NOMO-1 treated with dmso at 0.1 percent for 144 hours (cell line): ENCODE results near the gene USP19.
A peak's percentile ranks its signal among the peaks of the same experiment; 100 is the strongest.

ENCODE experiments used
- DNase-seq: peaks from one replicate; lab custom pipeline; 2025; ENCODE audit not compliant: unreplicated experiment; lab: John Stamatoyannopoulos, UW

The USP19 gene, protein sequence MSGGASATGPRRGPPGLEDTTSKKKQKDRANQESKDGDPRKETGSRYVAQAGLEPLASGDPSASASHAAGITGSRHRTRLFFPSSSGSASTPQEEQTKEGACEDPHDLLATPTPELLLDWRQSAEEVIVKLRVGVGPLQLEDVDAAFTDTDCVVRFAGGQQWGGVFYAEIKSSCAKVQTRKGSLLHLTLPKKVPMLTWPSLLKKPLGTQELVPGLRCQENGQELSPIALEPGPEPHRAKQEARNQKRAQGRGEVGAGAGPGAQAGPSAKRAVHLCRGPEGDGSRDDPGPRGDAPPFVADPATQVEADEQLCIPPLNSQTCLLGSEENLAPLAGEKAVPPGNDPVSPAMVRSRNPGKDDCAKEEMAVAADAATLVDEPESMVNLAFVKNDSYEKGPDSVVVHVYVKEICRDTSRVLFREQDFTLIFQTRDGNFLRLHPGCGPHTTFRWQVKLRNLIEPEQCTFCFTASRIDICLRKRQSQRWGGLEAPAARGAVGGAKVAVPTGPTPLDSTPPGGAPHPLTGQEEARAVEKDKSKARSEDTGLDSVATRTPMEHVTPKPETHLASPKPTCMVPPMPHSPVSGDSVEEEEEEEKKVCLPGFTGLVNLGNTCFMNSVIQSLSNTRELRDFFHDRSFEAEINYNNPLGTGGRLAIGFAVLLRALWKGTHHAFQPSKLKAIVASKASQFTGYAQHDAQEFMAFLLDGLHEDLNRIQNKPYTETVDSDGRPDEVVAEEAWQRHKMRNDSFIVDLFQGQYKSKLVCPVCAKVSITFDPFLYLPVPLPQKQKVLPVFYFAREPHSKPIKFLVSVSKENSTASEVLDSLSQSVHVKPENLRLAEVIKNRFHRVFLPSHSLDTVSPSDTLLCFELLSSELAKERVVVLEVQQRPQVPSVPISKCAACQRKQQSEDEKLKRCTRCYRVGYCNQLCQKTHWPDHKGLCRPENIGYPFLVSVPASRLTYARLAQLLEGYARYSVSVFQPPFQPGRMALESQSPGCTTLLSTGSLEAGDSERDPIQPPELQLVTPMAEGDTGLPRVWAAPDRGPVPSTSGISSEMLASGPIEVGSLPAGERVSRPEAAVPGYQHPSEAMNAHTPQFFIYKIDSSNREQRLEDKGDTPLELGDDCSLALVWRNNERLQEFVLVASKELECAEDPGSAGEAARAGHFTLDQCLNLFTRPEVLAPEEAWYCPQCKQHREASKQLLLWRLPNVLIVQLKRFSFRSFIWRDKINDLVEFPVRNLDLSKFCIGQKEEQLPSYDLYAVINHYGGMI (N-terminal part only)

DNA sequence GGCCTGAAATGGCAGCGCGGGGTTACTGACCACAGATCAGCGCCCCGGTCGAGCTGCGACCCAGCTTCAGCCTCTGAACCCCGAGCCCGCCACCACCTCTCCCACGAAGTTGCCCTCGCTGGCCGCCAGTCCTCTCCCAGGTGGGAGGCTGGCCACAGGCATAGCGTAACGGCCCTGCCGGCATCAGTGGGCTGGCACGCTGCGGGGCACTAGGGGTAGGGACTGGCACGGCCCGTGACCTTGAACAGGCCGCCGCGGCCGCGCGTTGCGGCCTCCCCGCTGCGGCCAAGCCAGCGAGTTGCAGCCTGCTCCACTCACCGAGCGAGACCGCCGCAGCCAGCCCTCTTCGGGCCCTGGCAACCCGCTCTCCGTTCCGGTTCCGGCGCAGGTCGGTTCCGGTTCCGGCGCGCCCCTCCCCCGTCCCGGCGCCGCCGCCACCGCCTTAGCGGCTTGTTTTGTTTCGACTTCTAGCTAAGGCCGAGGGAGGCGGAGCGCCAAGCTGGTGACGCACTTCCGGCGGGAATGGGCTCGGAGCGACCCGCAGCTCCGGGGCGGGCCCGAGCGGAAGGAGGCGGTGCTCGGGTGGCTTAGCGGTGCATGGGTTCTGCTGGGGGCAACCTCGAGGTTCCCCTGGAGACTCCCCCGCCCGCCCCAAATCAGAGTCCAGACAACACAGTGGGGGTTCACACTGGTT lies at the start of gene USP19:
Gene USP19 (minus strand): TSS at position 386 of the 694 bp plus-strand sequence. CDS start 1,678 bp downstream, outside the sequence.
- DNase-seq = peak; percentile 75

DNA sequence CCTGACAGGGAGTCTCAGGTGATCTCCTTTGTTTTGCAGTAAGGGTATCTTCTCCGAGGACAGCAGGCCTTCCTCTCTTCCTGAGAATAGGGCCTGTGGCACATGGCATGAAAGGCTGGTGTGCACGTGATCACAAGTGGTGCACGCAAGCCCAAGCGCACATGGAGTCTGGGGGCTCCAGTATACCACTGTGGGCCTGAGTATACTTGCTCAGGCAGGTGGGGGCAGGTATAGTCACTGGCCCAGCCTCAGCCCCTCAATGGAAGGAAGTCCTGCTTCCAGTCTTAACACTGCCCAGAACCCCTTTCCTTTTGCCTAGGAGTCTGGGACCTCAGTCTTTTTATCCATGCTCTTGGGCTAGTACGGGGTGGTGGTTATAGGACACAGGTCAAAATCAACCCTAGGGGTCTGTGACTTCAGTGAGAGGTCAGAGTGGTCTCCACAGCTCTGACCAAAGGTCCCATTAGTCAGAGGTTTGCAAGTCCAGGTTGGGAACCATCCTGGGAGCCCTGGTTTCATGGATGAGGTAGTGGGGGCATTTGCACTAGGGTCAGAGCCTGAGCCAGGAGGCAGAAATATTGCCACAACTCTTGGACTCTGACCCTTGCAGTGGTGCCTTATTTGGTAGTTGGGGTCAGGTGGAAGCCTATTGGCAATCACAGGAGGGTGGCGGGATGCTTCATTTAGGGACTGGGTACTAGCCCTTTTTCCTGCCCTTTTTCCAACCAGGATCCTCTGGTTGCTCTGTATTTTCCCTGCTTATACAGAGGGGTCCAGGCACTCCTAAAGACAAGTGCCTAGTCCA lies 46.3 kb upstream of the USP19 start:
- no peak for DNase-seq

DNA sequence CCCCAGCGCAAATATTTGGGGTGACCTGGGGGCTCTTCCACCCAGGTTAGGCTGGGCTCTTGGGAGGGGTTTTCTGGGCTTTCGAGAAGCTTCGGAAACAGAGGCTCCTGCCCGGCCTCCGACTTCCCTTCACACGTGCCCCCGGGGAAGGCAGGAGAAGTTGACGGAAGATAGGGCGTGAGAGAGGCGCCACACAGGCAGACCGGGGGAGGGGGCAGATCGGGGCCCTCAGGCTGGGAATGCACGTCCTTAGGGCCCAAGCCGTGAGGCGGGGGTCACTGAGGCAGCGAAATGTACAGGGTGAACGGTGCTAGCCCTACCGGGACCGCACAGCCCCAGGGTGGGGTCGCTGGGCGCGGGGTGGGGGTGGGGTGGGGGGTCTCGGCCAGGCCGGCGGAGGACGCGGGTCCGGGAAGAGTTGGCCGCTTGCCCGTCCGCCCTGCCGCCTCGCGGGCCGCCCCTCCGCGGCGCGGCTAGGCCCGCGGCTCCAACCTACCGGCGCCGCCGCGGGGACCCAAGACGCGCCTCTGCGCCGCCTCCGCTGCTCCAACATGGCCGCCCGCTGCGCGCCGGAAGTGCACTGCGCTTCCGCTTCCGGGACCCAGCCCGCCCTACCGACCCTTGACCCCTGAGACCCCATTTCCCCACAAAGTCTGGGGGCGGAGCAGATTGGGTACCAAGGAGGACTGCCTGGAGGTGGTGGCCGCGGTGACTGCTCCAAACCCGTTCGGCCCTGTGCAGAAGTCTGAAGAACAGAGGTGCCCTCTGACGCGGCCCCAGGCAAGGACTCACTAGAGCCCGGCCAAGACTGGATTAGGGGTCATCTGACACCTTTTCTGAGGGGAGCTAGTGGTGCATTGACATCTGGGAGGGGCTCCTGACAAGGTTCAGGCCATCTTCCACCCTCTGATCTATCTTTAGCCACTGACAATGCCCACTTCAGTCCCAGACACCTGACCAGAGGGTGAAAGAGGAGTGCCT lies 45.4 kb upstream of the USP19 start, which contains the start of gene CCDC71:
Gene CCDC71 (minus strand): TSS at position 561 of the 981 bp plus-strand sequence. CDS start 2,123 bp downstream, outside the sequence.
- DNase-seq = peak; percentile 56

DNA sequence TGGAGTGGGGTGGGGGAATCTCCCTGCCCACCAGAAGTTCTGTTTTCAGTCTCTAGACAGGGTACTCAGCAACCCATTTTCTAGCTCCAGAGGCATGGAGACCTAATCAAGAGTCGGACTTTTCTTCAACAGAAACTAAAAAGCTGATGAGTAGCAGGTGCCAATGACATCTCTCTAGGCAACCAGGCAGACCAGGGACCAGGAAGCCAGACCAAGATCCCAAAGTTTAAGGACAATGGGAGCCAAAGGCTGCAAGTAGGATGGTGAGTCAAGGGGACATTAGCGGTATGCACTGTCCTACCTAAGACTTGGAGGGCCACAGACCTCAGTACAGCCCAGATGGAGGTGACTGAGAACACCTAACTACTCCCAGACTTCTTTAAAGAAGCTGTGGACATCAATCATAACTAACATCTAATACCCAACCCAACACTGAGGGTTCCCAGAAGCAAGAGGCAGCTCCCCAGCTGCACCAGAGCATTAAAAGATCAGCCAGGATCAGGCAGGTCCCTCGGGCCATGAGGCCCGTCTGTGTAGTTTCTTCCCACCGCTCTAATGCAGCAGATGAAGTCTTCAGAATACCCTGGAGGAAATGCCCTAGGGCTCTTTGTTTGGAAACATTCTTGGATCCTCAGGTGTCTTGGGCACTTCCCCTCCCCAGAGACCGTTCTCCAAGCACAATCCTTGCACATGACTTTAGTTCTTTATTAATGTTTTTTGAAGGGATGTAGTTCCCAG lies 44.5 kb upstream of the USP19 start:
- no peak for DNase-seq

DNA sequence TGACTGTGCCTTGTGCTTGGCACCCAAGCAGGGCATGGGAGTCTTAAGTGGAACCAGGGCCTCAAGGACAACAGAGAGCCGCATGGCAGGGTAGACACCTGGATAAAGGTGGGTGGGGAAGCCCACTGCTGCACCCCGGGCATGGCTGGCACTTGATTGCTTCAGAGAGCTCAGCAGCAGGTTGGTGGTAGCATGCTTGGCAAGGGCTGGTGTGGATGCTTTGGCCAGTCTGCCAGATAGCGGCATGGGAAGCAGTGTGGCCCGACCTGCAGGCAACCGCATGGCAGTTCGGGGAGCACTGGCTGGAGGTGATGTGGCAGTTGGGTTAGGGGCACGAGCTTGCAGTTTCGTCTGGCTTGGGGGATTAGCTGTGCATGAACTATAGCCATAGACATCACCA lies 43.0 kb upstream of the USP19 start:
- no peak for DNase-seq

DNA sequence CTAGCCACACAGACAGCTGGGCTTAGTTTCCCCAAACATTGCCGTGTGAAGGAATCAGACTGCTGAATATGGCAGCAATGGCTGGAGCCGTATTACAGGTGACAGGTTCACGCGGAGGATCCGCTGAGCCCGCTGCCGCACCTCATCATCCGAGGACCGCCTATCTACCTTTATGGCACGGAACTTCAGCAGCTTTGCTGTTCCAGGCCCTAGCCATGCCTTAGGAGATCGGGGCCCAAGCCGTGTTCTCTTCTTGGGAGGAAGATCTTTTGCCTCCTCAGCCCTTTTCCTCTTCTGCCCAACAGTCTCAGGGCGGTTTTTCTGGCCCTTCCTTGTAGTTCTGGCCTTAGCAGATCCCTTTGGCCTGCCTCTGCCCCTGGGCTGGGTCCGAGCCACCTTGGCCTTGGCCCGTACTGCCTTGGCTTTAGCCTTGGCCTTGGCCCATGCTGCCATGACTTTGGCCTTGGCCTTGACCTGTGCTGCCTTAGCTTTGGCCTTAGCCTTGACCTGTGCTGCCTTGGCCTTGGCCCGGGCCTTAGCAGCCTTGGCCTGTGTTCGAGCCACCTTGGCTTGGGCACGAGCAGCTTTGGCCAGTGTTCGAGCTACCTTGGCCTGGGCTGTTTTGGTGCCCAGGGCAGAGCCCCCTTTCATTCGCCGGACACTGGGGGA lies 42.3 kb upstream of the USP19 start:
- no peak for DNase-seq

DNA sequence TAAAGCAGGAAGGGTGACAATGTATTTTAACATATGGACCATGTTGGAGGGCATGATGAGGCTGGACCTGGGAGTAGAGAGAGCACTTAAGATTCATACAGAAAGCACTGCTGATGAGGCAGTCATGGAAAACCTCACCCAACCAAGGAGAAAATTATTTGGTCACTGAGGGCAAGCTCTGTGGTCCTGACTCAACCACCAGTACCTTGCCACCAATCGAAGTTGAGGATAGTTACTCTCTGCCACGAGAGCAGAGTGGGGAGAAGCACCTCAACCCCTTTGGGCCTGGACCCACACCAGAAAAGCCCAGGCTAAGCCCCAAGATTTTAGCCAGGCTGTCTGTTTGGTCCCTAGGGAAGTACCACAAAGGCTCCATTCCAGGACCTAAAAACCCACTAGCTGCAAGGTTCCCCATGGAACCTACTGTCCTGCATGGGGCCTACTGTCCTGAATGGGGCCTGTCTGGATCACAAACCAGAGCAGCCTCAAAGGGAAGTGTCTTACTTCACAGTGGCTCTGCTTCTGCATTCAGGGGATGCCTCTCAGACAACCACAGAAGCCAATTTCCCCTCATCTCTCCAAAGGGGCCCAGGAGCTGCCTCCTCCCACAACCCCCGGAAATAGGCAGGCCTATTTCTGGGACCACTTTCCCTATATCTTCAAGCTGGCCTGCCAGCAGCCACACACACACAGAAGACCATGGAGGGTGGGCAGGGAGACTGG lies 41.3 kb upstream of the USP19 start:
- DNase-seq = no peak

DNA sequence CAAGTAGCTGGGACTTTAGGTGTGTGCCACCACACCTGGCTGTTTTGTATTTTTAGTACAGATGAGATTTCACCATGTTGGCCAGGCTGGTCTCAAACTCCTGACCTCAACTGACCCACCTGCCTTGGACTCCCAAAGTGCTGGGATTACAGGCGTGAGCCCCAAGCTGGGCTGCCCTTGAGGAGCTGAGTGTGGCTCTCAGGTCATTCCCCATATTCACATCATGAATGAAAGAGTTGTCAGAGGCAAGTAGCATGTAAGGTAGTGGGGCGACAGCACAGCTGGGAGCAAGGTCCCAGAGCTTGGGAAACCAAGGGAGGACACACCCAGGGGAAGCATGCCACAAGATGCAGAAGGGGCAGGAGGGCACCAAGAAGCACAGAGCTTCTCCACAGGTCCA lies 40.6 kb upstream of the USP19 start:
- no peak for DNase-seq

DNA sequence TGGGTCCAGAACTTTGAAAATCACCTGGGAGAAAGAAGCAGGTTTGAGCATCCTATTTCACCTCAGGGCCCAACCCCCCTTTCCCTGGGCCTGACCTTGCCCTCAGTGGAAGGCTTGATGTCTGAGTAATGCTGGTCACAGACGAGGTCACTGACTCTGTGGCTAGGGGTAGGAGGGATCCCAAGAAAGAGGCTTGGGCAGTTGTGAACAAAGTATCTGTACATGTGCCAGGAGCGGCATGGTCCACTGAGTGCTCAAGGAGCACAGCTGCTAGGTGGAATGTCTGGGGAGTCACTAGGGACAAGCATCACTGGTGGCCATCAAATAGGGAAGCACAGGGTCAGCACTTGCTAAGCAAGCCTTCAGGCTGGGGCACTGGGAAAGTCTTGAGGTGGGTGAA lies 38.2 kb upstream of the USP19 start:
- no peak for DNase-seq

DNA sequence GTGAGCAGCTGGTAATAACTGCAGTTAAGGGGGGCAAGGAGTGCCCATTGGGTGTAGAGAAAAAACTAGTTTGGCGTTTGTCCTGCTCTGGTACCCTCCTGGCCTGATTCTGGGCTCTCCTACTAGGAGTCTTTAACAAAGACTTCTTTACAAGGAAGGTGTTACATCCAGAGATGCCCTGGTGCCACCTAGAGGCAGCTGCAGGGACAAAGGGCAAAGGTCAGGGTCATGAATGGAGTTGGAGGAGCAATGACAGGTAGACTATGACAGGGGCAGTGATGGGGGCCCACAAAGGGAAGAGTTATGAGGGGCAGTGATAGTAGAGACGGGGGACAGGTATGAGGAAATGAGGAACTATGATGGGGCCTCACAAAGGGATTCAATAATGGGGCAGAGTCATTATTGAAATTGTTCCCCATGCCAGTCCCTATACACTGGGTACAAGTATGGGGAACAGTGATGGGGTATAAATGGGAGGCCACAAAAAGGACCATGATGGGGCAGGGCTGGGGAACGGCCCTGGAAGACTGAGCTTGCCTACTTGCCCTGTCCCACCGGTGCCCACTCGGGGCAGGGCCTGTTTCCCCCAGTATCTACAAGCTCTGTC lies 37.6 kb upstream of the USP19 start:
- no peak for DNase-seq

DNA sequence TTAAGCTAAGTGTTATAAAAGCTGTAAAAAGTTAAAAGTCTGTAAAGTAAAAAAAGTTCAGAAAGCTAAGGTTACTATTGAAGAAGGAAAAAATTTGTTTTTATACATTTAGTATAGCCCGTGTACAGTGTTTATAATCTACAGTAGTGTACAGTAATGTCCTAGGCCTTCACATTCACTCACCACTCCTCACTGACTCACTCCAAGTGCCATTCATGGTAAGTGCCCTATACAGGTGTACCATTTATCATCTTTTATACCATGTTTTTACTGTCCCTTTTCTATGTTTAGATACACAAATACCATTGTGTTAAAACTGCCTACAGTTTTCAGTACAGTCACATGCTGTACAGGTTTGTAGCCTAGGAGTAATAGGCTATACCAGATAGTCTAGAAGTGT lies 36.7 kb upstream of the USP19 start:
- DNase-seq = no peak

DNA sequence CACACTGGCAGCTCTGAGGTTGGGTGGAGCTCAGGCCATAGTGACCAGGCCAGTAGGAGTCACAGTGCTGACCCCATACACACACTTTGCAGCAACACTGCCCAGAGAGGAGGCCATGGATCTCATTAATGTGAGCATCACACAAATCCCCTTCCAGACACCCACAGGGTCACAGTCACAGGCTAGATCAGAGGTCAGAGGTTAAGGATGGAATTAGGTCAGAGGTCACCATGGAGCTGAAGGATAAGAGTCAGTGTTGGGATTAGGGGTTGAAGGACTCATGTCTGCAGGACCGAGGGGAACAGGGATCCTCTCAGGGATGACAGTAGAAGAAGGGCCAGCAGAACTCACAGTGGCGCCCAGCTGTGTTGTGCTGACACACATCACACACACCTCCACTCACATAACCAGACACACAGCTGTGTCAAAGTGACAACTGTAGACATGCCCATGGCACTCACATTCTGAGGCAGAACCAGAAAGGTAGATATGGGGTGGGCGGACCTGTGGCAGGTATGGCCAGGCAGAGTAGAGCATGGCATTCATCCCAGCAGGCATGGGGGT lies 32.8 kb upstream of the USP19 start:
- DNase-seq = no peak

DNA sequence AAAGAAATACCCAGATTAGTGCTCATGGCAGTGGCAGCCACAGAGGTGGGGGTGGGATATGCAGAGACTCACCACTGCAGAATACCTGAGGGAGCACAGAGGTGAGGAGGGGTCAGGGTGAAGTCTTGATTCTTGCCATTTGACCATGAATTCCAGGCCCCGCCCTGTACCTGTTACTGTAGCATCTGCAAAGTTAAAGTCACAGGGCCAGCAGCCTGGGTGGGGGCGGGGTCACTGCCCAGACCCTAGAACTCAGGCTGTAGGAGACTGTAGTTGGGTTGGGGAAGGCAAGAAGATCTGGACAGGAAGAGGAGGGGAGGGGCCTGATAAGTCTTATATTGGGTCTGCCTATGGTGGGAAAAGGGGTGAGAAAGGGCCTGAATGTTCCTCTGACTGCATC lies 31.0 kb upstream of the USP19 start:
- DNase-seq = no peak

DNA sequence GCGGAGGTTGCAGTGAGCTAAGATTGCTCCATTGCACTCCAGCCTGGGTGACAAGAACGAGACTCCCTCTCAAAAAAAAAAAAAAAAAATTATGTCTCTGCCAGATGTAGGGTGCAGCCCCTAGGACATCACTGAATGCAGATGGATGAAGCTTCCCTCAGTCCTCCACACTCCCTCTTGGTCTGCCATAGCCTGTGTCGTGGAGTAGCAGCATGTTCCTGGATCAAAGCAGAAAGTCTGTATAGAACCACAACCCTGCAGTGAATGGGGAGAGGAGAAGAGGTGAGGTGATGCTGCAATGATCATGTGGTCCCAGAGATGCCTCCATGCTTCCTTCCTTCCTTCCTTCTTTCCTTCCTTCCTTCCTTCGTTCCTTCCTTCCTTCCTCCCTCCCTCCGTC lies 27.5 kb upstream of the USP19 start:
- DNase-seq = no peak

DNA sequence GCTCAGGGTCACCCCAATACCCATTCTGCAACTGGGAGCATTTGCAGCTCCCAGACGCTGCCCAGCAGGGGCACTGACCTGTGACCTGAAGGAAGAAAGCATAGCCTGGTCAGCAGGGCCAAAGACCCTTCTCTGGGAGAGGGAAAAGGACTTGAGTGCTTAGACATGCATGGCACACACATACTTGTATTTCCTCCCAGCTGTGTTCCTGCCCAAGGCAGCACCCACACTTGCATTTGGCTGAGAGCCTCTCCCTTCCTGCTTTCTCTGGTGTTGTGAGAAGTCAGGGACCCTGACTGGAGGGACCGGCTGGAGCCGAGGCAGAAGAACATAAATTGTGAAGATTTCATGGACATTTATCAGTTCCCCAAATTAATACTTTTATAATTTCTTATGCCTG lies 19.5 kb upstream of the USP19 start:
- DNase-seq = no peak

DNA sequence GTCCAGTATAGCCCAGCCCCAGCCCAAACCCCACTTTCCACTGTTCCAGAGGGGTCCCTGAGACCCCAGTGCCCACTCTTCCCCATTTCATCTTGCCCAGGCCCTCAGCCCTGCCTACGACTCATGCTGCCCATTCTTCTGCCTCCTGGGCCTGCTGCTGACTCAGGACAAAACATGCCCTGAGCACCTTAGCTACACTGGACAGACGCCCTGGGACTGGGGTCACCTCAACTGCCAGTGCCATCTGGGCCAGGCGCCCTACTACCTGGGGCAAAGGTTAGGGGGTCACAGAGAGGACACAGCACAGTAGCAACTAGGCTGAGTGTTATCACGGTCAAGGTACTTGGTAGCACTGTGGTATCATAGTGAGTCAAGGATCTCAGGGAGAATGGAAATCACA lies 14.9 kb upstream of the USP19 start:
- DNase-seq = no peak
